Liver (tissue), 9 donors: ENCODE results near the gene NFU1. TPM values are rescaled to one million over a fixed set of nuclear protein-coding genes. Genes with fewer than 3 reads are reported as not detected.

ENCODE experiments used
- DNase-seq: peaks from one replicate; pipeline ENCODE4 v3.0.0-alpha.2; 2017; ENCODE audit warnings: low spot score
- H3K27ac ChIP-seq, 2 donors: one replicate each; pipeline ENCODE4 v1.7.0; 2013; ENCODE audit warnings: inconsistent platforms in 2 of 2, low read length in 2 of 2, control low read depth in 1 of 2, low read depth in 1 of 2, mild to moderate bottlenecking in 1 of 2
- H3K27me3 ChIP-seq, 4 donors: one replicate each; pipeline versions ENCODE4 v1.6.1 to v1.7.0; 2013; ENCODE audit warnings: low read length in 3 of 4, inconsistent platforms in 1 of 4, mild to moderate bottlenecking in 1 of 4, moderate library complexity in 1 of 4; ENCODE audit not compliant: control insufficient read depth in 4 of 4, insufficient read depth in 4 of 4
- H3K36me3 ChIP-seq, 4 donors: one replicate each; pipeline versions ENCODE4 v1.6.1 to v1.7.0; 2013; ENCODE audit warnings: low read length in 3 of 4, mild to moderate bottlenecking in 3 of 4, low read depth in 1 of 4, moderate library complexity in 1 of 4; ENCODE audit not compliant: control insufficient read depth in 4 of 4, insufficient read depth in 3 of 4
- H3K4me1 ChIP-seq, 4 donors: one replicate each; pipeline versions ENCODE4 v1.6.1 to v1.7.0; 2013; ENCODE audit warnings: low read length in 3 of 4, mild to moderate bottlenecking in 3 of 4, moderate library complexity in 1 of 4; ENCODE audit not compliant: control insufficient read depth in 4 of 4, insufficient read depth in 4 of 4
- H3K4me3 ChIP-seq, 3 donors: one replicate each; pipeline versions ENCODE4 v1.6.1 to v1.7.0; 2013; ENCODE audit warnings: low read length in 3 of 3, control low read depth in 1 of 3, low read depth in 1 of 3, mild to moderate bottlenecking in 1 of 3
- H3K9ac ChIP-seq, 2 donors: one replicate each; pipeline ENCODE4 v1.7.0; 2013; ENCODE audit warnings: low read length in 2 of 2, mild to moderate bottlenecking in 2 of 2, moderate library complexity in 2 of 2, control low read depth in 1 of 2, low read depth in 1 of 2
- H3K9me3 ChIP-seq, 4 donors: one replicate each; pipeline versions ENCODE4 v1.6.1 to v1.7.0; 2013; ENCODE audit warnings: low read length in 3 of 4; ENCODE audit not compliant: control insufficient read depth in 4 of 4
- ATF3 ChIP-seq: IDR thresholded peaks from 2 replicates; pipeline ENCODE4 v1.6.1; 2016; ENCODE audit warnings: antibody characterized with exemption
- HNF4A ChIP-seq, 2 donors: conservative IDR thresholded peaks; 2 replicates each; pipeline ENCODE4 v1.6.1; 2016; ENCODE audit warnings: antibody characterized with exemption in 2 of 2, mild to moderate bottlenecking in 2 of 2
- HNF4G ChIP-seq: IDR thresholded peaks from 2 replicates; pipeline ENCODE4 v1.6.1; 2016; ENCODE audit warnings: antibody characterized with exemption
- SP1 ChIP-seq: IDR thresholded peaks from 2 replicates; pipeline ENCODE4 v1.6.1; 2018; ENCODE audit warnings: antibody characterized with exemption, mild to moderate bottlenecking
- TAF1 ChIP-seq: conservative IDR thresholded peaks from 2 replicates; pipeline ENCODE4 v1.6.1; 2016; ENCODE audit warnings: antibody characterized with exemption, mild to moderate bottlenecking
- WGBS: extraction: QIAGEN DNeasy Blood & Tissue Kit; methylation state at CpG from one replicate; pipeline ENCODE4 v1.1.7; 2013; 5-methylcytosine and 5-hydroxymethylcytosine counted together
- polyA plus RNA-seq, 2 donors: library from polyadenylated mRNA; stranded (reverse) in 1 of 2; unstranded in 1 of 2; fragments of 200-250 nt in 1 of 2; fragments of >200 nt in 1 of 2; fragmentation: Nextera tagmentation in 1 of 2; extraction: Ambion mirVana in 1 of 2; gene quantifications; one replicate each; pipeline versions ENCODE4 v1.2.1 to v1.2.3, GENCODE V29; 2013 to 2015
- total RNA-seq, 2 donors: library from RNA; depleted of rRNA; stranded (reverse); fragments of >200 nt; gene quantifications; one replicate each; pipeline ENCODE4 v1.2.3, GENCODE V29; 2014
- TF ChIP-seq, protein P1 (sequence below): IDR thresholded peaks from 2 replicates; pipeline ENCODE4 v1.6.1; 2016; ENCODE audit warnings: antibody characterized with exemption
- TF ChIP-seq, protein P2 (sequence below): fragments of 150-350 bp; IDR thresholded peaks from 2 replicates; pipeline ENCODE4 v1.5.1; 2017; ENCODE audit warnings: improper control_type of control experiment, low read depth, low read length; ENCODE audit not compliant: missing input control
- TF ChIP-seq, protein P3 (sequence below): IDR thresholded peaks from 2 replicates; pipeline ENCODE4 v1.6.1; 2016; ENCODE audit warnings: antibody characterized with exemption
- donor health status: healthy.
- donor health status: healthy.
- donor health status: healthy.
- donor health status: healthy.
- donor health status: healthy.

Gene NFU1
- total and polyA plus RNA-seq, 4 donors, result 7.4 to 37.4 (median 16.0) TPM

DNA sequence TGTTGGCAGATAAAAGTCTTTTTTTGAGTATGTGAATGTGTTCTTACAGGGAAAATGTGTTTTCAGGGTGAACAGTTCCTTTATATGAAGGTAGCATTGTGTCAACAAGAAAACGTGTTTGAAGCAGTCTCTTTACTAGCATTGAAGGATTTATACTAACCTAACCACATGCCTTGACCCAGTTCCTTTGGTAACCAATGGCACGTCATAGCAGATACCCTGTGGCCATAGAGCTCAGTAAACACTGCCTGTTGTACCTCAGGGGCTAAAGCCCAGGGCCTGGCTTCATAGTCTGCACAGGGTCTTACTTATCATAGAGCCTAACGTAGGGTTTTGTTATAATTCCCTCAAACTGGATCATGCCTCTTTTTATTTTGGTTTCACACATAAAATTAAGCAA is 32.1 kb upstream of the NFU1 start:
- H3K9ac ChIP-seq, result no peak overlapping the region
- no peaks in the 10 kb centered on the region for H3K4me1 ChIP-seq
- H3K4me3 ChIP-seq, result no peak overlapping the region
- no peaks in the 10 kb centered on the region for H3K9me3 ChIP-seq
- H3K36me3 ChIP-seq, result peaks cover 0 to 7% (median 5%) of the 10 kb centered on the region in 4 donors
- DNase-seq, result no peak
- no peak overlapping the region for H3K27ac ChIP-seq
- WGBS, result 97% methylated on average over 3 of the region's 3 CpGs
- TF ChIP-seq TAF1 (no peak), HNF4G (no peak), HNF4A (conservative IDR thresholded peaks at IDR 0.05) (no peak), ATF3 (no peak), SP1 (no peak)
- TF ChIP-seq, protein P1, sequence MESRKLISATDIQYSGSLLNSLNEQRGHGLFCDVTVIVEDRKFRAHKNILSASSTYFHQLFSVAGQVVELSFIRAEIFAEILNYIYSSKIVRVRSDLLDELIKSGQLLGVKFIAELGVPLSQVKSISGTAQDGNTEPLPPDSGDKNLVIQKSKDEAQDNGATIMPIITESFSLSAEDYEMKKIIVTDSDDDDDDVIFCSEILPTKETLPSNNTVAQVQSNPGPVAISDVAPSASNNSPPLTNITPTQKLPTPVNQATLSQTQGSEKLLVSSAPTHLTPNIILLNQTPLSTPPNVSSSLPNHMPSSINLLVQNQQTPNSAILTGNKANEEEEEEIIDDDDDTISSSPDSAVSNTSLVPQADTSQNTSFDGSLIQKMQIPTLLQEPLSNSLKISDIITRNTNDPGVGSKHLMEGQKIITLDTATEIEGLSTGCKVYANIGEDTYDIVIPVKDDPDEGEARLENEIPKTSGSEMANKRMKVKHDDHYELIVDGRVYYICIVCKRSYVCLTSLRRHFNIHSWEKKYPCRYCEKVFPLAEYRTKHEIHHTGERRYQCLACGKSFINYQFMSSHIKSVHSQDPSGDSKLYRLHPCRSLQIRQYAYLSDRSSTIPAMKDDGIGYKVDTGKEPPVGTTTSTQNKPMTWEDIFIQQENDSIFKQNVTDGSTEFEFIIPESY, result no peak
- TF ChIP-seq, protein P2, sequence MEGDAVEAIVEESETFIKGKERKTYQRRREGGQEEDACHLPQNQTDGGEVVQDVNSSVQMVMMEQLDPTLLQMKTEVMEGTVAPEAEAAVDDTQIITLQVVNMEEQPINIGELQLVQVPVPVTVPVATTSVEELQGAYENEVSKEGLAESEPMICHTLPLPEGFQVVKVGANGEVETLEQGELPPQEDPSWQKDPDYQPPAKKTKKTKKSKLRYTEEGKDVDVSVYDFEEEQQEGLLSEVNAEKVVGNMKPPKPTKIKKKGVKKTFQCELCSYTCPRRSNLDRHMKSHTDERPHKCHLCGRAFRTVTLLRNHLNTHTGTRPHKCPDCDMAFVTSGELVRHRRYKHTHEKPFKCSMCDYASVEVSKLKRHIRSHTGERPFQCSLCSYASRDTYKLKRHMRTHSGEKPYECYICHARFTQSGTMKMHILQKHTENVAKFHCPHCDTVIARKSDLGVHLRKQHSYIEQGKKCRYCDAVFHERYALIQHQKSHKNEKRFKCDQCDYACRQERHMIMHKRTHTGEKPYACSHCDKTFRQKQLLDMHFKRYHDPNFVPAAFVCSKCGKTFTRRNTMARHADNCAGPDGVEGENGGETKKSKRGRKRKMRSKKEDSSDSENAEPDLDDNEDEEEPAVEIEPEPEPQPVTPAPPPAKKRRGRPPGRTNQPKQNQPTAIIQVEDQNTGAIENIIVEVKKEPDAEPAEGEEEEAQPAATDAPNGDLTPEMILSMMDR, result no peak
- TF ChIP-seq, protein P3, sequence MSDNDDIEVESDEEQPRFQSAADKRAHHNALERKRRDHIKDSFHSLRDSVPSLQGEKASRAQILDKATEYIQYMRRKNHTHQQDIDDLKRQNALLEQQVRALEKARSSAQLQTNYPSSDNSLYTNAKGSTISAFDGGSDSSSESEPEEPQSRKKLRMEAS, result no peak
- no peaks in the 10 kb centered on the region for H3K27me3 ChIP-seq

GRCh38 chr2:69466728-69467127 is 29.5 kb upstream of the NFU1 start:
- H3K9me3 ChIP-seq, result no peaks in the 10 kb centered on the region
- TF ChIP-seq HNF4A (conservative IDR thresholded peaks at IDR 0.05), result no peak
- TF ChIP-seq, protein P2, result no peak
- TF ChIP-seq, protein P3, result no peak
- no peak overlapping the region for H3K27ac ChIP-seq
- H3K4me1 ChIP-seq, result no peaks in the 10 kb centered on the region
- H3K4me3 ChIP-seq, result no peak overlapping the region
- whole genome bisulfite sequencing, result 96% methylated on average over 8 of the region's 8 CpGs
- no peak for DNase-seq
- peaks cover 0 to 7% (median 5%) of the 10 kb centered on the region in 4 donors for H3K36me3 ChIP-seq
- H3K9ac ChIP-seq, result no peak overlapping the region
- H3K27me3 ChIP-seq, result no peaks in the 10 kb centered on the region
